GM19468 (cell line): ENCODE measurements around the gene KDM1A.

Experiments
- ATAC-seq: cut with Tn5 transposase; IDR thresholded peaks from one replicate; pipeline ENCODE4 v1.9.1; 2021; ENCODE audit warnings: mild to moderate bottlenecking, moderate library complexity, moderate number of reproducible peaks; ENCODE audit not compliant: unreplicated experiment; ENCODE audit errors: extremely low read depth

Gene KDM1A

DNA sequence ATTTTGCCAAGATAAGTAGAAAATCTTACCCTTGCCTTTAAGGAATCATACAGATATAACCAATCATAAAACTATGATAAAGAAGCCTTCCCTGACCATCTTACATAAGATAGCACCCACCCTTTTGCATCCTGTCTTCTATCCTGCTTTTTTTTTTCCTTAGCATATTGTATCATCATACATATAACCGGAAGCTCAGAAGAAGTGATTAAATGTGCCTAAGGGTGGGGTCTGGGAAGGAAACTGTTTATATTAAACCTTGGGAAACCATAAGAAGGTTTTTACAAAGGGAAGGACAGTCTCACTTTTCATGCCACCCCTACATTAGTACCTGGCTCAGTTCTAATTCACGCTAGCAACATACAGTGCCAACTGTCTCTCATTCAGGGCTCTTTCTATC lies 82.6 kb downstream of the KDM1A start:
- no peak for ATAC-seq

DNA sequence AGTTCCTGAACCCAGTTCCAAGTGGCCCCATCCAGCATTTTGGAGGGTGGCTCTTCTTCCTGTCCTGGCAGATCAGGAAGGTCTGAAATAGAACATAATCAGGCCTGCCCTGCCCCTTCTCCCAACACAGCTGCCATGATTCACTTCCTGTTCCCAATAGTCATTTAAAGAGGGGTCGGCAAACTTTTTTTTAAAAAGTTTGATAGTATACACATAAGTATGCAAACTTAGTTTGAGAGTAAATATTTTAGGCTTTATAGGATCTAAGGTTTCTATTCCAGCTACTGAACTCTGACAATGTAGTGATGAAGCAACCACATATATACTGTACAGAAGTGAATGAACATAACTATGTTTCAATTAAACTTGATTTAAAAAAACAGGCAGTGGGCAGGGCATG lies 83.0 kb downstream of the KDM1A start:
- ATAC-seq: no peak

DNA sequence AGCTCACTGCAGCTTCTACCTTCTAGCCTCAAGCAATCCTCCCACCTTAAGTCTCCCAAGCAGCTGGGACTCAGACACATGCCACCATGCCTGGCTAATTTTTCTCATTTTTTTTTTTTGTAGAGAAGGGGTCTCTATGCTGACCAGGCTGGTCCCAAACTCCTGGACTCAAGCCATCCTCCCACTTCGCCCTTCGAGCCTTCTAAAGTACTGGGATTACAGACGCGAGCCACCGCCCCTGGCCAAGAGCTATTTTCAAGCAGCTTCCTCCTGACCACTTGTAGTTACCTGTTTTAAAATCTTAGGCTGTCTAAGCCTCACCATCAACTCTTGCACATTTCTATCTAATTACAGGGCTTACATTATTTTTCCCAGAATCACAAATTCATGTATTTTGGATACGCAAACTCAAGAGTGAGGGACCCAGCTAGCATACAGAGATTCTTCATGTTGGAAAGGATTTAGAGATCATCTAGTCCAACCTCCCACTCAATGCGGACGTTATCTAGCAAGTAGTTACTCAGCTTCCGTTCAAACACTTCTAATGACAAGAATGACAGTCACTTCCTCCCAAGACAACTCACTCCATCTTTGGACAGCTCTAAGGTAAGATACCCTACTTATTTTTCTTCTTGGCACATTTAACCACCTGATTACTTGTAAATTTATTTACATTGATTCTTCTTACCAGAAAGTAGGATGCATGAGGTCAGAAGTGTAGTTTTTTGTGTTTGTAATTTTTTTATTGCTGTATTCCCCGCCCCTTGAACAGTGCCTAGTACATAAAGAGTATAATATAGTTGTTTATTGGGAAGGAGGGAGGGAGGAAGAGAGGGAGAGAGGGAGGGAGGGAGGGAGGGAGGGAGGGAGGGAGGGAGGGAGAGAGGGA lies 84.0 kb downstream of the KDM1A start:
- ATAC-seq: no peak

DNA sequence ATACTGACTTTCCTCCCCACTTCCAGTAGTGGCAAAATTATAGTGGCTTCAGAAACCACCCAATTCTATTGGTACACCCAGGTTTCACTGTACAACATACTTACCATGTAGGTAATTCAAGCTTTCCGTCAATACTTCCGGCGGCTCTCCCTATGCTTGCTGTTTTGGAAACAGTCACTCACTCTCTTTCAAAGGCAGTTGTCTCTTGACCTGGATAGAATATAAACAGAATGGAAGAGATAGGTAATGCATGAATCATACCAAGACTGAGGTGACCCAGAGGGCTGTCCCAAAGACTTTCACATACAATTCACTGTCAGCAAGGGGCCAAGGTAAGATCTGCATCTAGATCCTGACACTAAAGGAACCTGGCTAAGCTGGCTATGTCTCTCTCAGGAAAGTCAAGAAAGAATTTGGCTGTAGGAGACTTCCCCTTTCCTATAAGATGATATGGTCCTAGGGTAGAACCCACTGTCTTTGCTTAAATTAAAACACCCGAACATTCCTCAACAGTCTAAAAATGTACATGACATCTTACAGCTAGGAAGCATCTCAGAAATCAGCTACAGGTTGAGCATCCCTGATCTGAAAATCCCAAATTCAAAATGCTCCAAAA lies 89.8 kb downstream of the KDM1A start:
- no peak for ATAC-seq

DNA sequence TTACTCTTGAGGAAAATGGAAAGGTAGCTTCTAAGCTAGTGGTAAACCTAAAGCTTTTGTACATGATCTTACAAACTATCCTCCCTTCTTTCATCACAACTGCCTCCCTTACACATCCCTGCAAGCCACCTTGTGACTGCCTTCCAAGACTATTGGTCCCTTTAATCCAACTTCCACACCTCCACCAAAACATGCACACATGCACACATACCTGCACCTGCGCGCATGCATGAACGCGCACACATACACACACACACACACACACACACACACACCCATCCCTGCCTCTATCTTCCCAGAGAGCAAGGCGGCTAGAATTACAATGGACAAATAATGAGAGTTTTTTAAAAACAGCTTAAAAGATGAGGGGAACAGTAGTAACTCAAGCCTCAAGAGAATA lies 91.1 kb downstream of the KDM1A start:
- ATAC-seq: no peak

DNA sequence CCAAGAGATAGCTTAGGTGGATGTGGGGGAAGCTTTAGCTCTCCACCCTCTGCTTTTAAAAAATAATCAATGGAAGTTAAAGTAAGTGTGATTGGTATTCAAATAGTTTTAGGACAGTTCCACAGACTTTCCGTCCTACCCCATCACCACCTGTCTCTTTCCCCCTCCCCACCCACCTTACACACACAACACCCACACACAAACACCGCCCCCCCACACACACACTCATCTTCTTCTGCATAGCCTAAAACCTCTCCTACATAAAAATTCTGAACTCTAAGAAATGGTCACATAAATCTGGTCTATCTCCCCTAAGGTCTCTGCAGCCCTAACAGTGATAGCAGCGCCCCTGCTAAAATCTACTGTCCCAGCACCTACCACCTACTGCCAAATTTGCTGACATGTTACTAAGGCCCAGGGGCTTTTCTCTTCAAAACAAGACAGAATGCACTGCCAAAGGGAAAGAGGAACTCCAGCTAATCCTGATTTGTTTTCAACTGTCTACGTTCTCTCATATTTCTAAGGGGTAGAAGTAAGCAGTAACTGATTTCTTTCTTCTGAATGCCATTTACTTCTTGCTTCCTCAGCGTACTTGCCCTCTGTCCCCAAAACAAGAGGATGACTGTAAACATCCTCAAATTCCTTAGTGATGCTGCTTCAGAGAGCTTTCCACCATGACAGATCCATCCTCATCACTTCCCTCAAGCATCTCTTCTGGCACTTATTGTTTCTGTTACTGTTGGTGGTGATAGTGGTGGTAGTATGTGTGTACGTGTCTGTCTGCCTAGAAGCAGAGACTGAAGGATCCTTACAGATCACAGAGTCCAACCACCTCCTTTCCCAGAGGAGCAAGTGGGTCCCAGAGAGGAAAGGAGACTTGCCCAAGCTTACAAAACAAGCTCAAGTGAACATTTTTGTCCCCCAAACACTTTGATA lies 92.6 kb downstream of the KDM1A start:
- ATAC-seq: no peak

DNA sequence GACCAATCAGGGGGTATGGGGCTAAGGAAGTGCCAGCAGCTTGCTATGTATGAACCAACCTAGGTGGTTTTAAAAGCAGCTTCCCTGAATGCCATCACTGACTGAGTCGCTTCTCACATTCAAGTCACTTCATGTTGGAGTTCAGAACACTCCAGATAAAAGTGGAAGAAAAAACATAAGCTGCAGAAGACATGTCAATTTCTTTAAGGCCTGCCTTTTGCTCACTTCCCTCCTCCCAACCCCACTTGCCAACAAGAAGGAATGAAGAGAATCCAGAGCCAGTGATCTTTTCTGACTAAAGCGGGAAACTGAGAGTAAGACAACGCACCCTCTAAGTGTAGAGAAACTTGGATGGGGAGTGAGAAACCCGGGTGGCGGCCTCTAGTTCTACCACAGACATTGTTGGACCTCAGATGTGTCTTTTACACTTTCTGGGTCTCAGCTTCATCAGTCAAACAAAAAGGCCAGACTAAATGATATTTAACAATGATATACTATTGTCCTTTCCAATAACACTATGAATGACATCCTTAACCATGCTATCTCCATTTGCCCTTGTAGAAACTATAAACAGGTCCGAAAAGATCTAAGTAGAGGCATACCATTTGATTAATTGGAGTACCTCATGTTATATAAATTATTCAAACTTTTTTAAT lies 95.3 kb downstream of the KDM1A start:
- ATAC-seq: no peak

DNA sequence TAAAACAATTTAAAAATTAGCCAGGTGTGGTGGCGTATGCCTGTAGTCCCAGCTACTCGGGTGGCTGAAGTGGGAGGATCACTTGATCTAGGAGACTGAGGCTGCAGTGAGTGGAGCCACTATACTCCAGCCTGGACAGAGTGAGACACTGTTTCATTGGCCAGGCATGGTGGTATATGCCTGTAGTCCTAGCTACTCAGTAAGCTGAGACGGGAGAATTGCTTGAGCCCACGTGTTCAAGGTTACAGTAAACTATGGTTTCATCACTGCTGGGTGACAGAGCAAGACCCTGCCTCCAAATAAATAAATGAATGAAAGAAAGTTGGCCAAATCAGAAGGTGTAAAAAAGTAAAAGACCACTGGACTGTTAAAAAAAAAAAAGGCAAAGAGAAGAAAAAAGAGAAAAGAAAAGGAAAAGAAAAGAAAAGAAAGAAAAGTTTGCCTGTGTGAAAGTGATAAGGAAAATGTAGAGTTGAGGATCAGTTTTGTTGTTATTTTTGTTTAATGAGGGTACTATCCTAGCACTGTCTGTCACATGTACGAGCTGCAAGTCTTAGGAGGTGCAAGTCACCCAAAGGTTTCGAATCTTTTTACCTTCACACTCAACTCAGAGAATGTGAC lies 97.1 kb downstream of the KDM1A start:
- no peak for ATAC-seq

DNA sequence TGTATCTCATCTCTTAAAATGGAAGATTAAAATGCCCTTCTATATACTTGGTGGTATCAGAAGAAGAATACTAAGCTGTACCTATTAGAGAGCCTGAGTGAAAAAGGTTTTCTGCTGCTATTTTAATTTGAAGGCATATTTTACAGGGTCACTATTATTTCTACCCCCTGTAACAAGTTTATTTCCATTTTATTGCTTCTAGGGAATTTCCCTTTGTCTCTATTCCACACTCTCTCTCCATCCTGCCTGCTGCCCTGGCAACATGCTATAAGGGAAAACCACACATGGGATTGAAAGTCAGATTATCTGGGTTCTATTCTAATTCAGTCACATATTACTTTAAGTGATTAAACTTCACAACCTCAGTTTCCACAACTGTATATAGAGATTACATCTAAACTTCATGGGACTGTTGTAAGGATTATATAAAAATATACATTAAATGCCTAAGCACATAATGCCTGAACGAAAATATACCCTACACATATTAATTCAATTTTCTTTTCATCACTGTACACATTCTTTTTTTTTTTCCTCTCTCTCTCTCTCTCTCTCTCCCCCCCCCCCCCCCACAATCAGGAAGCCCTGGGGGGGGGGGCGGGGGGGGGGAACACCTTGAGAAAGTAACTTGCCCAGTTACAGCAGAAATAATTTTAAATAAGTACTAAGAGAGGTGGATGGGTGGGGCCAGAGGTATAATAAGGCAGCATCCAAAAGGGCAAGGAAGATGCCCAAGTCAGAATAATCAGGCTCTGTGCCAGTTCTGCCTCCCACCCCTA lies 97.8 kb downstream of the KDM1A start:
- ATAC-seq: no peak

DNA sequence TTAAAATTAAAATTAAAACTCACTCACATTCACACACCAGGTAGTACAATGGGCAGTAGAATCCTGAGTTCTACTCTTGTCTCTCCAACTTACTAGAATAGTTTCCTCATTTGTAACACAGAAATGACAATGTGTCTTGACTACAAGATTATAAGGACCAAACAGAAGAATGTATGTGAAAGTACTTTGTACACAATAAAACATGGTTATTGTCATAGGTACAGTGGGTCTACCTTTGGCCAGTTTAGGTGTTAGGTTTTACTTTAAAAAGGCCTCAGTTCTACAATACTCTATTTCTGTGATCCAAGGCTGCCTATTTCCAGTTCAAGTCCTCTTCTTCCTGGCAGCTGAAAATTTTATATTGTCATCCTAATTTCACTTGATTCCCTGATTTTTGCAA lies 99.1 kb downstream of the KDM1A start:
- no peak for ATAC-seq

DNA sequence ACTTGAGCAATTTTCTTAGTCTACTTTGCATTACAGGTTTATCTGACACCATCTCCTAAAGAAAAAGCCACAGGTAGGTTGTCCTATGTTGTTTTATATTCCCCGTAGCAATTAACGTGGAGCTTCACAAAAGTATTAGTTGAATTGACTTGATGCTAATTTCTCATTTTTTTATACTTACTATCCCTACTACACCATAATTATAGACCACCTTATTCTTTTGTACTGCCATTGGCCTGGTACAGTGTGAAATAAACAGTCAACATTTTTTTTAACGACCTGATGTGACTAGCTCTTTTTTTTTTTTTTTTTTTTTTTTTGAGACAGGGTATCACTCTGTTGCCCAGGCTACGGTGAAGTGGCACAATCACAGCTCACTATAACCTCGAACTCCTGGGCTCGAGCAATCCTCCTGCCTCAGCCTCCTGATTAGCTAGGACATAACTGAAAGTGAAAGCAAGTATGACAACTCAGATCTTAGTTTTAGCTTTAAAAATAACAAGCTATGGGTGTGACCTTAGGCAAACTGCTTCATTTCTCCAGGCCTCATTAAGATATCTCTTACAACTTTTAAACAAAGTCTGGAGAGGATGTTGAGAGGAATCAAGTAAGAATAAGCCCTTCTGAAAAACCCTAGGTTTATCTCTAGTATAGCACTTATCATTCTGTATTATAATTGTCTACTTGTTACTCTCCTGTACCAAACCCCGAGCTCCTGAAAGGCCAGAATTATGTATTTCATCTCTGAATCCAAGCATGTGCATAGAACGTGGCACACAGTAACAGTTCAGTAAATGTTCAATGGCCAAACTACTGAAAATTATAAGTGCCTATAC lies 99.9 kb downstream of the KDM1A start:
- ATAC-seq: no peak

DNA sequence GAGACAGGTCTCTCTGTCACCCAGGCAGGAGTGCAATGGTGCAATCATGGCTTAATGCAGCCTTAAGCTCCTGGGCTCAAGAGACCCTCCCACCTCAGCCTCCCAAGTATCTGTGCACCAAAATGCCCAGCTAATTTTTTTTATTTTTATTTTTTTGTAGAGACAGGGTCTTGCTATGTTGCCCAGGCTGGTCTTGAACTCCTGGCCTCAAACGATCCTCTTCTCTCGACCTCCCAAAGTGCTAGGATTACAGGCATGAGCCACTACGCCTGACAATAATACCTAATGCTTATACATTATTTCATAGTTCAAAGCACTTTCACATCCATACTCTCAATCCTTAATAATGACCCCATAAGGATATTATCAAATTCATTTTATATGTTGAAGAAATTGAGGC lies 101.1 kb downstream of the KDM1A start:
- ATAC-seq: no peak

DNA sequence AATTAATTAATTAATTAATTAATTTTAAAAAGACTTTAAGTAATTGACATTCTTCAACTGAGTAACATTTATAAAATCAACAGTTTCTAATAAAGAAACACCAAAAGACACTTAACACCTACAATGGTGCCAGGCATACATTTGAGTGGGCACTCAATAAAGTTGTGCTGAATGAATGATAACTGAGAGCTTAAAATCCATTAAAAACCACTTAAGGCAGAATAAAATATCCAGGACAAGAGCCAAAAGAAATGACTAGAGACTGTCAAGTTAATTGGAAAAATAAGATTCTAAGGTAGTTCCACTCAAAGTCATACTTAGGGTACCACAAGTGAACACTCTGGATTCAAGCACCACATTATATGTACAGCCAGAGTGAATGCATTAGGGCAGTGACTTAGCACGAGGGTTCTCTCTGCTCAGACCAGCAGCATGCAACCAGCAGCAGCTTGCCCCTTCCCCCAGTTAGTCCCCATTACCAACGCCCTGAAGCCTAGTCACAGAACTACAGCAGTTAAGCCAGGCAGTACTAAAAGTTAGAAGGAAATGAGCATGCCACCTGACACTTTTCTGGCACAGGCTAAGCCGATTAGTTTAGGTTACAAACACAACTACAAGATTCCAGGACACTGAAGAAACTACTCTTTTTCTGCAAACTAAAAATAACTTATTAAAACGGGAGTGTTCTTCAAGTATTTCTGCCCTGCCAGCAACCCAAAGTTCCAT lies 102.9 kb downstream of the KDM1A start:
- ATAC-seq: no peak

DNA sequence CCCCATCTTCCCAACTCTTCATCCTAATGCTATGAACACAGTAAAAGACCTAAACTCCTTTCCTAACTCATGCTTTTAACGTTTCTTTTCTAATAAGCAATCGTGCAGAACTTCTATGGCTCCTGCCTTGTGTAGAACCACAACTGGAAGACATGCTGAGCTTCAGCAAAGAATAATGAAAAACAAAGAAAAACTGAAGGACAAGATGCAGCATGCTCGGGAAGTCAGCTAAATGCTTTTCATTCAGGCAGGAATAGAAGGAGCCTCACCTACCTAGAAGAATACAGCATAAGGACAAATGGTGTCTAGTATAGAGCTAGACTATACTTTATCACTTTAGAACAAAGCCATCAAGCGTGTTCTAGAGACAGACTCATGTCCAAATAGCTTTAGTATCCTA lies 103.5 kb downstream of the KDM1A start:
- no peak for ATAC-seq

DNA sequence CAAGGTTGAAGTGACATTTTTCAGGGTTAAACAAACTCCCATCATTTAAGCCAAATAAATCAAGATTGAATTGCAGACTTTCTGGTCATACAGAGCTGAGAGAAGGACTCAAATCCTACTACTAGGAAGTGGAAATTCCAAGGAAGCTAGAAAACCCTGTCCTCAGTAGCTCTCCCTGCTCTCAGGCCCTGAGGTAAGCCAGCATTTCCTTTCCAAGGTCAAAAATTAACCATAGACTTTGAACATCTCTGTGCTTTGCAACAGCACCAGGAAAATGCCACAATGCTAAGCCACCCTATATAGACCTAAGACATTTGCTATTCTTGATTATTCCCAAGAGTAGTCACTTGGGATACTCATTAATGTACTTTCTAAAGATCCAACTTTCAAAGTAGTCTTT lies 104.3 kb downstream of the KDM1A start:
- ATAC-seq: no peak

DNA sequence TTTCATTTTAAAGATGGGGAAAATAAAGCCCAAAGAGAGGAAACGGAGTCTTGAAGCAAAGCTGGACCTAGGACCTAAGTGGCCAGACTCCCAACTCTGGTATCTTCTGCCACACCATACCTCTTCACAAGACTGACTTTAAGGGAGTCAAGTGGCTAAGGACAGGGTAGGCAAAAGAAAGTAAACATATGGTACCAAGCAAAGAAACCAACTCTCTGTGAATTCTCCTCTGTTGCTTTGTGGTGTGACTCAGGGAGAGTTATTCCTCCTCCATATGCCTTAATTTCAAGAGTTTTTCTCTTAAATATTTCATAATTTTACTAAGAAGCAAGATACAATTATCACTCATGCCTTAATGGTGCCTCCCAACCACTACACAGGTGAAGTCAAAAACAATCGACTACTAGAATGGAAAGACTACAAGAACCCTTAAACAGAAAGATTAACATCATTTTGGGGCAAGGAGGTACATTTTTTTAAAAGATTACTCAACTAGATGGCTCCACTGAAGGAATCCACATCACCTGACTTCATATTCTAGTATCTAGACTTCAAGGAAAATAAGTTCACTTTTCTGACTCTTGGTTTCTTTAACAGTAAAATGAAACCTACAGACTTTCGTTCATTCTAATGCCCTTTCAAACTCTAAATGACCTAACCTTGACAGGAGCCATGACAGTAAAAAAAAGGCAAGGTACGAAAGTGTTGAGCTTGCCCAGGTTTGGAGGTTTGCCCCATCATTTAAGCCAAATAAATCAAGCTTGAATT lies 105.2 kb downstream of the KDM1A start:
- no peak for ATAC-seq

DNA sequence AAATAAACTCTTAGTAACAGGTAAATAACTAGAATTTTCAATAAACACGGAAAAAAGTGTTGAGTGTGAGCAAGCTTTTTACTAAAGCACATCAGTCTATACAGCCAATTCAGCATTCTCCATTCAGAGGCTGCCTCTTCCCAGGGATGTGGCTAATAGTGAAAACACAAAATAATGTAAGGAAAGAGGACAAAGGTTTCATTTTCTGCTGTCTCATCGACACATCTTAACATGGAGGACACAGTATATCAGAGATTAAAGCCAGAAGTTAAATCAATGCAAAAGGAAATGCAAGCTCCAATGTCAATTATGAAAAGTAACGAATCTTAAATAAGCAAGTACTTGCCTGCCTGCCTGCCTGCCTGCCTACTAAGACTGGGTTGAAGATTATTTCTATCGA lies 106.2 kb downstream of the KDM1A start:
- ATAC-seq: no peak
